ENCODE results near the gene SURF6.
"Not testable (repeated sequence)": the region's sequence is repeated elsewhere in the genome, so short reads cannot be mapped to it uniquely, and the experiment has no call there.

Gene SURF6

GRCh38 chr9:133327021-133327420 lies 9.0 kb downstream of the SURF6 start:
- not testable (repeated sequence) for DNase-seq (ENCODE audit: low spot score)

- DNase-seq (ENCODE audit: low spot score): no peak
These were observed 11.8 kb downstream of the SURF6 start for GRCh38 chr9:133323991-133324703.

- no peak for DNase-seq (ENCODE audit: low spot score)
These were observed 12.8 kb downstream of the SURF6 start for GRCh38 chr9:133323211-133323610.

- DNase-seq (ENCODE audit: low spot score): no peak
These were observed 13.3 kb downstream of the SURF6 start for GRCh38 chr9:133322701-133323100.

GRCh38 chr9:133321411-133321935 lies 14.5 kb downstream of the SURF6 start:
- DNase-seq (ENCODE audit: low spot score): no peak

GRCh38 chr9:133320421-133320881 lies 15.5 kb downstream of the SURF6 start:
- DNase-seq (ENCODE audit: low spot score): peak; percentile 37

- DNase-seq (ENCODE audit: low spot score): not testable (repeated sequence)
These were observed 18.4 kb downstream of the SURF6 start for GRCh38 chr9:133317551-133317950.

- DNase-seq (ENCODE audit: low spot score): no peak
These were observed 20.0 kb downstream of the SURF6 start for GRCh38 chr9:133315997-133316396.

GRCh38 chr9:133309608-133310007 lies 26.4 kb downstream of the SURF6 start:
- no peak for DNase-seq (ENCODE audit: low spot score)

GRCh38 chr9:133307301-133307700 lies 28.7 kb downstream of the SURF6 start:
- no peak for DNase-seq (ENCODE audit: low spot score)

- no peak for DNase-seq (ENCODE audit: low spot score)
These were observed 29.5 kb downstream of the SURF6 start for GRCh38 chr9:133306242-133307204.

GRCh38 chr9:133305731-133306130 lies 30.3 kb downstream of the SURF6 start:
- no peak for DNase-seq (ENCODE audit: low spot score)

GRCh38 chr9:133304477-133305377 lies 31.3 kb downstream of the SURF6 start:
- no peak for DNase-seq (ENCODE audit: low spot score)

GRCh38 chr9:133304158-133304470 lies 31.9 kb downstream of the SURF6 start:
- DNase-seq (ENCODE audit: low spot score): no peak

GRCh38 chr9:133303266-133304157 lies 32.5 kb downstream of the SURF6 start:
- DNase-seq (ENCODE audit: low spot score): no peak

- DNase-seq (ENCODE audit: low spot score): no peak
These were observed 34.4 kb downstream of the SURF6 start for GRCh38 chr9:133301253-133302230.

GRCh38 chr9:133299996-133300395 lies 36.0 kb downstream of the SURF6 start:
- DNase-seq (ENCODE audit: low spot score): not testable (repeated sequence)

GRCh38 chr9:133294257-133294656 lies 41.7 kb downstream of the SURF6 start:
- DNase-seq (ENCODE audit: low spot score): no peak

GRCh38 chr9:133290751-133291302 lies 45.2 kb downstream of the SURF6 start:
- DNase-seq (ENCODE audit: low spot score): no peak

Measured in iPS-NIHi11 (cell line).